ENCODE measurements around the gene ICAM5.

Gene ICAM5

GRCh38 chr19:10344780-10345179, 55.0 kb downstream of the ICAM5 start:
- Histone ChIP-seq H3K9ac (ENCODE audit: low read depth in 1 of 2, low read length in 2 of 2) (no peak overlapping the region), H3K27me3 (ENCODE audit: control insufficient read depth in 1 of 2, insufficient read depth in 2 of 2, low read length in 2 of 2) (no peaks in the 10 kb centered on the region), H3K9me3 (ENCODE audit: control insufficient read depth in 1 of 2, low read length in 2 of 2) (no peaks in the 10 kb centered on the region), H3K4me3 (ENCODE audit: low read depth in 1 of 2, low read length in 2 of 2) (no peak overlapping the region), H3K27ac (ENCODE audit: low read depth, low read length) (no peak overlapping the region), H3K4me1 (ENCODE audit: control insufficient read depth in 1 of 2, insufficient read depth in 2 of 2, low read length in 2 of 2) (no peaks in the 10 kb centered on the region), H3K36me3 (ENCODE audit: control insufficient read depth in 1 of 2, insufficient read depth in 2 of 2, low read length in 2 of 2) (no peaks in the 10 kb centered on the region)
